OCI-LY3 (cell line): ENCODE results near the gene ACADM.

ENCODE experiments used
- H2AFZ ChIP-seq: fragments of 200-600, 300-600 bp; shearing (Covaris generic); 2 replicates; pipeline ENCODE4 v1.6.0; 2014; ENCODE audit warnings: antibody characterized with exemption, low read depth, low read length
- H3K27ac ChIP-seq: fragments of 200-600, 300-600 bp; sonication (generic); 2 replicates; pipeline ENCODE4 v1.5.1; 2014; ENCODE audit warnings: mild to moderate bottlenecking, low read length, moderate library complexity, mixed read lengths
- H3K27me3 ChIP-seq: fragments of 200-600, 300-600 bp; sonication (generic); 2 replicates; pipeline ENCODE4 v1.6.1; 2014; ENCODE audit warnings: low read depth, low read length, mixed read lengths
- H3K36me3 ChIP-seq: fragments of 200-600, 300-600 bp; sonication (generic); replicated peaks from 2 replicates; pipeline ENCODE3; 2014; ENCODE audit warnings: low read depth, low read length, mixed read lengths
- H3K4me1 ChIP-seq: fragments of 300-600, 200-600 bp; sonication (generic); 2 replicates; pipeline ENCODE4 v1.6.1; 2014; ENCODE audit warnings: low read length, mixed read lengths
- H3K4me2 ChIP-seq: fragments of 200-600, 300-600 bp; sonication (generic); 2 replicates; pipeline ENCODE4 v1.6.1; 2014; ENCODE audit warnings: low read length, mixed read lengths
- H3K4me3 ChIP-seq: fragments of 300-600, 200-600 bp; sonication (generic); 2 replicates; pipeline ENCODE4 v1.5.1; 2014; ENCODE audit warnings: antibody characterized with exemption, mild to moderate bottlenecking, low read length, moderate library complexity
- H3K79me2 ChIP-seq: fragments of 300-600, 200-600 bp; shearing (Covaris generic); 2 replicates; pipeline ENCODE4 v1.6.1; 2014; ENCODE audit warnings: mild to moderate bottlenecking, low read length, mixed read lengths
- H3K9ac ChIP-seq: fragments of 300-600, 200-600 bp; shearing (Covaris generic); 2 replicates; pipeline ENCODE4 v1.6.0; 2014; ENCODE audit warnings: mild to moderate bottlenecking, low read length, moderate library complexity
- H3K9me3 ChIP-seq: fragments of 200-600, 300-600 bp; shearing (Covaris generic); 2 replicates; pipeline ENCODE4 v1.6.1; 2014; ENCODE audit warnings: low read length, mixed read lengths; ENCODE audit not compliant: insufficient read depth
- H4K20me1 ChIP-seq: fragments of 200-600, 300-600 bp; sonication (generic); 2 replicates; pipeline ENCODE4 v1.6.1; 2016; ENCODE audit warnings: low read length, mixed read lengths; ENCODE audit not compliant: insufficient read depth
- CTCF ChIP-seq: fragments of 200-600, 300-600 bp; sonication (generic); IDR thresholded peaks from 2 replicates; pipeline ENCODE4 v1.5.1; 2014; ENCODE audit warnings: antibody characterized with exemption, low read length, low read depth
- EZH2phosphoT487 ChIP-seq: fragments of 200-600 bp; shearing (Covaris generic); IDR thresholded peaks from 2 replicates; pipeline ENCODE4 v1.6.1; 2018; ENCODE audit warnings: antibody characterized with exemption, mixed run types, low read depth

Gene ACADM

GRCh38 chr1:75791022-75791421 lies 66.5 kb downstream of the ACADM start:
- H3K27ac ChIP-seq, result no peak overlapping the region
- no peak overlapping the region for H2AFZ ChIP-seq
- TF ChIP-seq EZH2phosphoT487 (no peak), CTCF (no peak)
- peaks cover 57% of the 10 kb centered on the region for H4K20me1 ChIP-seq
- peaks cover 73% of the 10 kb centered on the region for H3K36me3 ChIP-seq
- H3K79me2 ChIP-seq, result peaks cover 72% of the 10 kb centered on the region
- H3K27me3 ChIP-seq, result no peaks in the 10 kb centered on the region
- no peak overlapping the region for H3K9ac ChIP-seq
- no peak overlapping the region for H3K4me3 ChIP-seq
- H3K9me3 ChIP-seq, result no peaks in the 10 kb centered on the region
- H3K4me2 ChIP-seq, result no peak overlapping the region
- peaks cover 20% of the 10 kb centered on the region for H3K4me1 ChIP-seq

- no peak overlapping the region for H3K4me3 ChIP-seq
- TF ChIP-seq EZH2phosphoT487, result no peak
- TF ChIP-seq CTCF, result no peak
Observed at GRCh38 chr1:75792091-75792490, 67.6 kb downstream of the ACADM start.

GRCh38 chr1:75794382-75794781 lies 69.9 kb downstream of the ACADM start:
- H3K36me3 ChIP-seq, result peaks cover 65% of the 10 kb centered on the region
- H4K20me1 ChIP-seq, result peaks cover 32% of the 10 kb centered on the region
- H3K9ac ChIP-seq, result no peak overlapping the region
- no peak overlapping the region for H2AFZ ChIP-seq
- no peak for TF ChIP-seq CTCF
- TF ChIP-seq EZH2phosphoT487, result no peak
- no peaks in the 10 kb centered on the region for H3K9me3 ChIP-seq
- H3K4me3 ChIP-seq, result no peak overlapping the region
- H3K79me2 ChIP-seq, result peaks cover 38% of the 10 kb centered on the region
- H3K27me3 ChIP-seq, result no peaks in the 10 kb centered on the region
- H3K27ac ChIP-seq, result no peak overlapping the region
- H3K4me1 ChIP-seq, result peaks cover 6% of the 10 kb centered on the region
- H3K4me2 ChIP-seq, result no peak overlapping the region

More at GRCh38 chr1:75792091-75792490, 67.6 kb downstream of the ACADM start:
- Histone ChIP-seq H3K36me3 (peaks cover 75% of the 10 kb centered on the region), H3K4me2 (no peak overlapping the region), H4K20me1 (peaks cover 55% of the 10 kb centered on the region), H2AFZ (no peak overlapping the region), H3K27ac (no peak overlapping the region), H3K27me3 (no peaks in the 10 kb centered on the region), H3K9ac (no peak overlapping the region), H3K4me1 (peaks cover 20% of the 10 kb centered on the region), H3K9me3 (no peaks in the 10 kb centered on the region), H3K79me2 (peaks cover 61% of the 10 kb centered on the region)

DNA sequence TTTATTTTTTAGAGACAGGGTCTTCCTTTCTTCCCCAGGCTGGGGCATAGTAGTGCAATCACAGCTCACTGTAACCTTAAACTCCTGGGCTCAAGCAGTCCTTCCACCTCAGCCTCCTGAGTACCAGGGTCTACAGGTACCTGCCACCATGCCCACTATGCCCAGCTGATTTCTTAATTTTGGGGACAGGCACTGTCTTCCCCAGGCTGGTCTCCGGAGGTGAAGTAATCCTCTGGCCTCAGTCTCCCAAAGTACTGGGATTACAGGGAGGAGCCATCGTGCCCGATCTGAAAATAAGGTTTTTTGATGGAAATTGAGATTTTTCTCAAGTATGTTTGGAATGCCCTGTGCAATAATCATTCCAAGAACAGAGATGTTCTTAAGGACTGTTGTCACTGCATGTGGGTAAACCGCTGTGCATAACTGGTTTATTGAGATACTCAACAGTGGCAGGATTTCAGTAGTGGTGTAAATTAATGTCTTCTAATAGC lies 71.2 kb downstream of the ACADM start:
- H3K36me3 ChIP-seq, result peaks cover 54% of the 10 kb centered on the region
- H4K20me1 ChIP-seq, result peaks cover 20% of the 10 kb centered on the region
- H3K27ac ChIP-seq, result no peak overlapping the region
- H2AFZ ChIP-seq, result no peak overlapping the region
- no peaks in the 10 kb centered on the region for H3K4me1 ChIP-seq
- no peak overlapping the region for H3K9ac ChIP-seq
- H3K9me3 ChIP-seq, result no peaks in the 10 kb centered on the region
- TF ChIP-seq CTCF (no peak), EZH2phosphoT487 (no peak)
- H3K4me2 ChIP-seq, result no peak overlapping the region
- peaks cover 25% of the 10 kb centered on the region for H3K79me2 ChIP-seq
- H3K4me3 ChIP-seq, result no peak overlapping the region
- no peaks in the 10 kb centered on the region for H3K27me3 ChIP-seq
